ENCODE data around the gene MTMR2. TPM values are rescaled to one million over a fixed set of nuclear protein-coding genes. Genes with fewer than 3 reads are reported as not detected.

Gene MTMR2
- total RNA-seq: 14.9 and 15.0 TPM in 2 replicates
- 28.0 and 48.5 TPM in 2 replicates for polyA plus RNA-seq

- H3K4me3 ChIP-seq: peak within 1 kb of the TSS; percentile 84
- TF ChIP-seq CTCF (IDR thresholded peaks at IDR 0.05; ENCODE audit: low read depth, low read length): no peak
- no peaks in the 10 kb centered on the region for H3K9me3 ChIP-seq (ENCODE audit: low read depth)
Measured at GRCh38 chr11:95923728-95924413, at the start of gene MTMR2. Gene MTMR2, minus strand, starts transcription at chr11:95924107. Its CDS starts 153 bp downstream, at chr11:95923954.

DNA sequence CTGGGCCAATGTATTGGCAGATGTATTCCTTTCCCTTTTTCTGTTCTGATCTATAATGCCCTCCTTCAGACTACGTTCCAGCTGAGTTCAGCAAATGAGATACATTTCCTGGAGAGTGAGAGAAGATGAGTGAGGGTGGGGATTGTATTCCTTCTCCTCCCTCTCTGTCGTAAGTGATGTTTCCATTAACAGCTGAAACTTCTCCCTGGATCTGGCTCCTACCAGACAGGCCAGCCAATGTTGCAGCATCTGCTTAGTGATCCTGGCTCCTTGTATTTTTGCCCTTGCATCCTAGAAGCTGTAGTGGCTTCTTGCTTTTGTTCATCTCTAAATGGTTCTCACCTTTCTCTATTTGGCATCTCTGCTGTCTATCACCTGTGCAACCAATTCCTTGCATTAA lies 48.2 kb upstream of the MTMR2 start:
- H3K9me3 ChIP-seq (ENCODE audit: low read depth): no peaks in the 10 kb centered on the region
- no peak for TF ChIP-seq CTCF (IDR thresholded peaks at IDR 0.05; ENCODE audit: low read depth, low read length)
- H3K36me3 ChIP-seq: no peaks in the 10 kb centered on the region
- peak in 1 of 2 donors; percentile 56 for DNase-seq (ENCODE audit: low read depth in 1 of 2, low spot score in 1 of 2)
- no peak overlapping the region for H3K27ac ChIP-seq
- H3K4me1 ChIP-seq (ENCODE audit: low read depth): no peaks in the 10 kb centered on the region
- no peaks in the 10 kb centered on the region for H3K27me3 ChIP-seq
- H3K4me3 ChIP-seq: no peak overlapping the region

More at GRCh38 chr11:95923728-95924413, at the start of gene MTMR2:
- no peaks in the 10 kb centered on the region for H3K36me3 ChIP-seq
- H3K27me3 ChIP-seq: no peaks in the 10 kb centered on the region
- H3K27ac ChIP-seq: peak within 1 kb of the TSS; percentile 80
- H3K4me1 ChIP-seq (ENCODE audit: low read depth): peaks cover 6% of the 10 kb centered on the region
- peak; percentile 84 to 89 for DNase-seq (ENCODE audit: low read depth in 1 of 2, low spot score in 1 of 2)

DNA sequence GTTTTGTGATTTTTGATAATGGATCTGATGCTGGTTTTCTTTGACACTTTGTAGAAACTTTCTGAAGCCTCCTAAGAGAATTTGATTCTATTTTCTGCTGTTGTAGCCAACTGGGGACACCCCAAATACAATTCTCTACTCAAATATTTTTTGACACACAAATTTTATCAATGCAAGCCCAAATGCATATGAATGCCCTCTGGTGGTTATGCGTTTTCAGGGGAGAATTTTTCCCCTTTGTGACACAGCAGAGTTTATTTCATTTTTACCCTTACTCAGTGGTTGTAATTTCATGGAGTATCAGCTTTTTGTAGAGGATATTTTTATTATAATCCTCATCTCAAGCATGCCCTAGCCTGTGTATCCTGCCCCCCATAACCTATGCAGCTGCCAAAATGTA lies 44.7 kb upstream of the MTMR2 start:
- Histone ChIP-seq H3K4me1 (ENCODE audit: low read depth) (peaks cover 6% of the 10 kb centered on the region), H3K27me3 (no peaks in the 10 kb centered on the region), H3K36me3 (no peaks in the 10 kb centered on the region), H3K27ac (no peak overlapping the region), H3K4me3 (no peak overlapping the region), H3K9me3 (ENCODE audit: low read depth) (no peaks in the 10 kb centered on the region)
- DNase-seq (ENCODE audit: low read depth in 1 of 2, low spot score in 1 of 2): peak in 1 of 2 donors; percentile 28
- TF ChIP-seq CTCF (IDR thresholded peaks at IDR 0.05; ENCODE audit: low read depth, low read length): peak; percentile 54

DNA sequence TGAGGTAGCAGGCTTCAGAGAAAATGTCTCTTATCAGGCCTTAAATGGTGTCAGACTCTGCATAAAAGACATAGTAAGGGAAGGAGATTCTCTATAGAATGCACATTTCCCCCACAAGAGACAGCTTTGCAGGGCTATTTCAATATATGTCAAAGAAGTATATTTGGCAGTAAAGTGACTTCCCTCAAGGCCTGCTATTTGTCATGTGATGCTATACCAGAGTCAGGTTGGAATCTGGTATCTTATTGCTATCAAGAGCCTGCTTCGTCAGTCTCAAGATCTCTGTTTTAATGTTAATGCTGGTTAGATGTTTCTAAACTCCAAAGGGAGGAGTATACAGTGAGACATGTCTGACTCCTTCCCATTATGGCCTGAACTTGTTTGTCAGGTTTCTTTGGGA lies 40.4 kb upstream of the MTMR2 start:
- no peak overlapping the region for H3K4me3 ChIP-seq
- H3K9me3 ChIP-seq (ENCODE audit: low read depth): no peaks in the 10 kb centered on the region
- no peaks in the 10 kb centered on the region for H3K36me3 ChIP-seq
- H3K27ac ChIP-seq: no peak overlapping the region
- no peak for DNase-seq (ENCODE audit: low read depth in 1 of 2, low spot score in 1 of 2)
- peaks cover 6% of the 10 kb centered on the region for H3K4me1 ChIP-seq (ENCODE audit: low read depth)
- no peaks in the 10 kb centered on the region for H3K27me3 ChIP-seq
- no peak for TF ChIP-seq CTCF (IDR thresholded peaks at IDR 0.05; ENCODE audit: low read depth, low read length)

DNA sequence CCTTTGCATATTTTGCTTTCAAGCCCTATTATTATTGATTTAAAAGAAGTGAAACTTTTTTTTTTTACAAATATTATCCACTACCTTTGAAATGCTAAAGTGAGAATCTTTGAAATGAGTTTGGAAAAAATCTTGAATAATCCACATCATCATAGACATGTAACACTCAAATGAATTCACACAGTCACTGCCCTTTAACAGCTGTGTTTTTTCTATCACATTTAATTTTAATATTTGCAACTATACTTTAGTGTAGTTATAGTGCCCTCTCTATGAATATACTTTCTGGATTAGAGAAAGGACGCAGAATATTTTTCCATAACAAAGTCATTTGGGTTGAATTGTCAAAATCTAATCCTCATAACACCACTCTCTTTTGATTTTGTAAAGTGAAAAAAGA lies 37.9 kb upstream of the MTMR2 start:
- no peak for DNase-seq (ENCODE audit: low read depth in 1 of 2, low spot score in 1 of 2)
- H3K9me3 ChIP-seq (ENCODE audit: low read depth): no peaks in the 10 kb centered on the region
- no peak overlapping the region for H3K4me3 ChIP-seq
- no peaks in the 10 kb centered on the region for H3K36me3 ChIP-seq
- H3K27ac ChIP-seq: no peak overlapping the region
- H3K4me1 ChIP-seq (ENCODE audit: low read depth): peaks cover 6% of the 10 kb centered on the region
- no peaks in the 10 kb centered on the region for H3K27me3 ChIP-seq
- TF ChIP-seq CTCF (IDR thresholded peaks at IDR 0.05; ENCODE audit: low read depth, low read length): no peak
